ENCODE data around the gene RBM34.
"Not testable (repeated sequence)": the region's sequence is repeated elsewhere in the genome, so short reads cannot be mapped to it uniquely, and the experiment has no call there.

Gene RBM34

DNA sequence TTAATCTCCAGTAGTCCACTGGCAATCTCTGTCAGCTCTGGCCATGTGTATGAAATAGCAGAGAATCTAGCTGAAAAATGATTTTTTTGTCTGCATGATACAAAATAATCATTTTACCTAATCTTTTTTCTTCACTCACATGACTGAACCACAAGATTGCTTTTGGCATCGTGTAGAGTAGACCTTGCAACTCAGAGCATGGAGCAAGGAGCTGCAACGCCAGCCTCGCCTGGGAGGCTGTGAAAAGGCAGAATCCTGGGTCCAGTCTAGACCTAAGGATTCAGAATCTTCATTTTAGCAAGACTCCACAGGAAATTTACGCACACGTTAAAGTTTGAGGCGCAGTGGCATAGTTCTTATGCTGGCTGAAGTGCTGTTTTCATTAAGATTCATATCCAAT is 72.6 kb downstream of the RBM34 start:
- CTCF ChIA-PET, result interaction anchor here (0.6 to 2.8 kb wide), 2 partner anchors 15 to 589 kb away, joined by 3 to 9 read pairs; no protein-coding TSS in a partner anchor
- POLR2A ChIA-PET, result interaction anchor here (1.2 kb wide), 1 partner anchor 599 kb away, joined by 3 read pairs; no protein-coding TSS in a partner anchor

GRCh38 chr1:235087906-235088305 is 73.1 kb downstream of the RBM34 start:
- POLR2A ChIA-PET, result no interaction called here
- no peak for TF ChIP-seq TARDBP (IDR thresholded peaks at IDR 0.05)
- TF ChIP-seq ARNT (IDR thresholded peaks at IDR 0.05), result no peak
- no peak for TF ChIP-seq SUZ12 (IDR thresholded peaks at IDR 0.05)
- CTCF ChIA-PET, result interaction anchor here (0.6 kb wide), 1 partner anchor 15 kb away, joined by 3 read pairs; no protein-coding TSS in a partner anchor
- DNase-seq (ENCODE audit: extremely low spot score), result no peak

More for the DNA sequence above, 72.6 kb downstream of the RBM34 start:
- DNase-seq (ENCODE audit: extremely low spot score), result no peak
- TF ChIP-seq NFRKB (IDR thresholded peaks at IDR 0.05) (no peak), ZNF384 (IDR thresholded peaks at IDR 0.05) (no peak), LEF1 (IDR thresholded peaks at IDR 0.05; ENCODE audit: borderline replicate concordance) (no peak), BHLHE40 (IDR thresholded peaks at IDR 0.05; ENCODE audit: borderline replicate concordance) (no peak), HDGF (IDR thresholded peaks at IDR 0.05; ENCODE audit: borderline replicate concordance) (no peak), FOXM1 (IDR thresholded peaks at IDR 0.05; ENCODE audit: borderline replicate concordance) (no peak), SP1 (IDR thresholded peaks at IDR 0.05) (no peak), L3MBTL2 (conservative IDR thresholded peaks at IDR 0.05) (no peak), ARNT (IDR thresholded peaks at IDR 0.05) (no peak), FOXA1 (IDR thresholded peaks at IDR 0.05) (no peak), FOXK2 (IDR thresholded peaks at IDR 0.05) (no peak), ELF4 (IDR thresholded peaks at IDR 0.05) (no peak), SUZ12 (IDR thresholded peaks at IDR 0.05) (no peak), CTBP1 (IDR thresholded peaks at IDR 0.05; ENCODE audit: borderline replicate concordance) (no peak), TARDBP (IDR thresholded peaks at IDR 0.05) (no peak)
- TF ChIP-seq, protein P1, sequence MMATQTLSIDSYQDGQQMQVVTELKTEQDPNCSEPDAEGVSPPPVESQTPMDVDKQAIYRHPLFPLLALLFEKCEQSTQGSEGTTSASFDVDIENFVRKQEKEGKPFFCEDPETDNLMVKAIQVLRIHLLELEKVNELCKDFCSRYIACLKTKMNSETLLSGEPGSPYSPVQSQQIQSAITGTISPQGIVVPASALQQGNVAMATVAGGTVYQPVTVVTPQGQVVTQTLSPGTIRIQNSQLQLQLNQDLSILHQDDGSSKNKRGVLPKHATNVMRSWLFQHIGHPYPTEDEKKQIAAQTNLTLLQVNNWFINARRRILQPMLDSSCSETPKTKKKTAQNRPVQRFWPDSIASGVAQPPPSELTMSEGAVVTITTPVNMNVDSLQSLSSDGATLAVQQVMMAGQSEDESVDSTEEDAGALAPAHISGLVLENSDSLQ (IDR thresholded peaks at IDR 0.05), result no peak

DNA sequence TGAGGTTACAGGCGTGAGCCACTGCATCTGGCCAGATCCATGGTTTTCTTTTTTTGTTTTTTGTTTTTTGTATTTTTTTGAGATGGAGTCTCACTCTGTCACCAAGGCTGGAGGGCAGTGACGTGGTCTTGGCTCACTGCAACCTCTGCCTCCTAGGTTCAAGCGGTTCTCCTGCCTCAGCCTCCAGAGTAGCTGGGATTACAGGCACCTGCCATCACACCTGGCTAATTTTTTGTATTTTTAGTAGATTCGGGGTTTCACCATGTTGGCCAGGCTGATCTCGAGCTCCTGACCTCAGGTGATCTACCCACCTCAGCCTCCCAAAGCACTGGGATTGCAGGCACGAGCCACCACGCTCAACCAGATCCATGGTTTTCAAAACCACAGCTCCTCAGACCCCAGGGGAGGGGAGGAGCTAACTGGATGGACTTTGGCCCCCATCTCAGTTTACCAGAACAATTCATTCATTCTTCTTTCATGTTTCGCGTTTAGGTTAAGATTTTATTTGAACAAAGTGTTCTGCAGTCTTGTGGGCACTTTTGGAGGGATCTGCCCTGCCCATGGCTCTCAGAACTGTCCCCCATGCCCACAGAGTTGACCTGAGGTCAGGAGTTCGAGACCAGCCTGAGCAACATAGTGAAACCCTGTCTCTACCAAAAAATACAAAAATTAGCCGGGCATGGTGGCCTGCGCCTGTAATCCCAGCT is 75.5 kb downstream of the RBM34 start:
- ChIA-PET CTCF (interaction anchor here (0.6 to 0.7 kb wide), 3 partner anchors 20 to 1019 kb away, joined by 3 to 6 read pairs (median 5); no protein-coding TSS in a partner anchor), POLR2A (interaction anchor here (2.6 kb wide), 1 partner anchor 473 kb away, joined by 15 read pairs; no protein-coding TSS in a partner anchor)
- DNase-seq (ENCODE audit: extremely low spot score), result not testable (repeated sequence)
